Measurements from ENCODE around the gene PKNOX2.

DNA sequence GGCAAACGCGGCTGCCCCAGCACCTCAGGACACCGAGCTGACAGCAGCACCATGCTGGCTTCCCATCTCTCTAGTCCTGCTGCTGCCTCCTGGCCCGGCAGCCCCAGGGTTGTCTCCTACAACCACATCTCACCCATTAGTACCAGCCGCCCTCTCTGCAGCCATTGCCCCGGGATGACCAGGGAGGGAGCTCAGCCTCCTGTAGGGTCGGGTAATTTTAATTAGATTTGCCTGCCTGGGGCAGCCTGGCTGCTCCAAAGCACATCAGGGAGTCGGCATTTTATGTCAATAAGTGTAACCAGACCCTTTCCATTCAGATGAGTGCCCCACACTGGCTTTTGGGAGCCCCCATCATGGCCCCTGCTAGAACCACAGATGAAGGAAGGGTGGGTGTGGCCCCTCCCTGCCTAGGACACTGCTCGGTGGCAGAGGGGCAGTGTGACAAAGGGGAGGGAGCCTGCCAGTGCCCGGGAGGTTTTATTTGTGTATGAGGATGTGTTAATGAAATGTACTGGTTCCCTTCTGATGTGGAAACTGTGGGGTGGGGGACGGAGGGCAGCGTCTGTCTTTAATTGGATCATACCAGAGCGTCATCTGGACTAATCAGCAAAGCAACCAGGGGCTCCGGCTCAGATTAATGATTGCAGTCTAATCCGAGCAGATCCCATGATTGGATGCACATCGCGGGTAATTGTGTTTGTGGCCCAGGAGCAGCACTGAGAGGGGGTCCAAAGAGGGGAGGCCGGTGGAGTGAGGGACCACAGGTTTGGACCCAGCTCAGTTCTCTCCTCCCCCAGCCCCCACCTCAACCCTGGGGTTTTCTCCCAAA is 206.2 kb downstream of the PKNOX2 start:
- TF ChIP-seq, protein P1, sequence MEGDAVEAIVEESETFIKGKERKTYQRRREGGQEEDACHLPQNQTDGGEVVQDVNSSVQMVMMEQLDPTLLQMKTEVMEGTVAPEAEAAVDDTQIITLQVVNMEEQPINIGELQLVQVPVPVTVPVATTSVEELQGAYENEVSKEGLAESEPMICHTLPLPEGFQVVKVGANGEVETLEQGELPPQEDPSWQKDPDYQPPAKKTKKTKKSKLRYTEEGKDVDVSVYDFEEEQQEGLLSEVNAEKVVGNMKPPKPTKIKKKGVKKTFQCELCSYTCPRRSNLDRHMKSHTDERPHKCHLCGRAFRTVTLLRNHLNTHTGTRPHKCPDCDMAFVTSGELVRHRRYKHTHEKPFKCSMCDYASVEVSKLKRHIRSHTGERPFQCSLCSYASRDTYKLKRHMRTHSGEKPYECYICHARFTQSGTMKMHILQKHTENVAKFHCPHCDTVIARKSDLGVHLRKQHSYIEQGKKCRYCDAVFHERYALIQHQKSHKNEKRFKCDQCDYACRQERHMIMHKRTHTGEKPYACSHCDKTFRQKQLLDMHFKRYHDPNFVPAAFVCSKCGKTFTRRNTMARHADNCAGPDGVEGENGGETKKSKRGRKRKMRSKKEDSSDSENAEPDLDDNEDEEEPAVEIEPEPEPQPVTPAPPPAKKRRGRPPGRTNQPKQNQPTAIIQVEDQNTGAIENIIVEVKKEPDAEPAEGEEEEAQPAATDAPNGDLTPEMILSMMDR (IDR thresholded peaks at IDR 0.05) = no peak
- no peak for TF ChIP-seq POLR2A (IDR thresholded peaks at IDR 0.05)
